GM20431 (cell line): ENCODE measurements around the gene CARS1.

Experiments used
- in situ Hi-C: fragments of 300-500 bp; cut with MseI, MboI; formaldehyde crosslinking; loops from one replicate; pipeline ENCODE4 v1.15.0; 2020; ENCODE audit warnings: low sequenced_read_pairs; ENCODE audit not compliant: unreplicated experiment

CARS1 gene

GRCh38 chr11:3057069-3057963 lies at the start of gene CARS1:
CARS1 (minus strand) TSS chr11:3057423; CDS start chr11:3057367, 56 bp downstream.
- in situ Hi-C loops = no loop called here

GRCh38 chr11:3105791-3106735 lies 48.8 kb upstream of the CARS1 start:
- in situ Hi-C loops = no loop called here

- in situ Hi-C loops = no loop called here
These were observed 48.0 kb upstream of the CARS1 start for GRCh38 chr11:3104961-3105790.

- in situ Hi-C loops = no loop called here
These were observed 47.0 kb upstream of the CARS1 start for GRCh38 chr11:3104051-3104714.

- in situ Hi-C loops = no loop called here
These were observed 45.9 kb upstream of the CARS1 start for GRCh38 chr11:3103076-3103475.

GRCh38 chr11:3102641-3102921 lies 45.4 kb upstream of the CARS1 start:
- in situ Hi-C loops = no loop called here

- in situ Hi-C loops = no loop called here
These were observed 44.9 kb upstream of the CARS1 start for GRCh38 chr11:3101921-3102640.

- in situ Hi-C loops = loop anchor here (25.0 kb wide), 1 partner anchor 562 kb away; no protein-coding TSS in a partner anchor
These were observed 42.0 kb upstream of the CARS1 start for GRCh38 chr11:3099178-3099577.

- in situ Hi-C loops = loop anchor here (25.0 kb wide), 1 partner anchor 560 kb away; no protein-coding TSS in a partner anchor
These were observed 39.8 kb upstream of the CARS1 start for GRCh38 chr11:3096909-3097530.

- in situ Hi-C loops = loop anchor here (25.0 kb wide), 1 partner anchor 559 kb away; no protein-coding TSS in a partner anchor
These were observed 38.6 kb upstream of the CARS1 start for GRCh38 chr11:3095712-3096361.

- in situ Hi-C loops = loop anchor here (25.0 kb wide), 1 partner anchor 557 kb away; no protein-coding TSS in a partner anchor
These were observed 37.1 kb upstream of the CARS1 start for GRCh38 chr11:3094223-3094824.

GRCh38 chr11:3093281-3094191 lies 36.3 kb upstream of the CARS1 start:
- in situ Hi-C loops = loop anchor here (25.0 kb wide), 1 partner anchor 556 kb away; no protein-coding TSS in a partner anchor

- in situ Hi-C loops = loop anchor here (25.0 kb wide), 1 partner anchor 555 kb away; no protein-coding TSS in a partner anchor
These were observed 35.4 kb upstream of the CARS1 start for GRCh38 chr11:3092603-3093141.

GRCh38 chr11:3091846-3092602 lies 34.8 kb upstream of the CARS1 start:
- in situ Hi-C loops = loop anchor here (25.0 kb wide), 1 partner anchor 555 kb away; no protein-coding TSS in a partner anchor
